ENCODE results near the gene ATRIP. TPM values are rescaled to one million over a fixed set of nuclear protein-coding genes. Genes with fewer than 3 reads are reported as not detected.

The ATRIP gene
- total and polyA plus RNA-seq, 2 of the 8 experiments (the other 6 are each of a cell fraction or from before 2014, with no cell fraction given): 18.5 to 20.2 TPM

GRCh38 chr3:48425281-48425812 lies 21.2 kb upstream of the ATRIP start:
- WGBS, 2 experiments (ENCODE audit: extremely low coverage in 1 of 2, insufficient coverage in 1 of 2, insufficient read length in 1 of 2, insufficient replicate concordance in 2 of 2, low coverage in 1 of 2, low lambda C conversion rate in 2 of 2, missing lambda C conversion rate in 1 of 2): 85% methylated on average over 10 of the region's 13 CpGs; no CpG with 5 or more reads in 1 of the 2 experiments
- Histone ChIP-seq H3K56ac (replicated peaks; ENCODE audit: insufficient read length, low read depth, low read length) (no peak overlapping the region), H4K8ac (ENCODE audit: extremely low read depth, insufficient read depth, low read length) (no peak overlapping the region), H2BK12ac (ENCODE audit: low read depth, low read length) (no peak overlapping the region), H3K79me1 (ENCODE audit: low read depth, low read length) (peaks cover 46% of the 10 kb centered on the region), H3K14ac (ENCODE audit: insufficient read length) (no peak overlapping the region), H3K4me1 (replicated peaks in 1 of 4; ENCODE audit: control insufficient read depth in 3 of 4, insufficient read depth in 4 of 4, low read length in 3 of 4) (peaks cover 3 to 34% (median 14%) of the 10 kb centered on the region in 4 experiments), H3K4me3 (ENCODE audit: extremely low read depth in 1 of 4, insufficient read depth in 2 of 4, low read depth in 3 of 4, low read length in 4 of 4) (no peak overlapping the region), H3K27ac (ENCODE audit: low read depth, low read length) (0 out of 2 replicates have a peak overlapping the region, but pooled peaks have one; percentile 16), H2BK15ac (ENCODE audit: low read length) (no peak overlapping the region), H3K4me2 (ENCODE audit: insufficient read depth in 1 of 2, low read depth in 2 of 2, low read length in 2 of 2) (no peak overlapping the region; a peak in 1 of 4 replicates), H3K4ac (replicated peaks; ENCODE audit: insufficient read length, low read depth, low read length) (no peak overlapping the region), H3K9ac (replicated peaks in 1 of 4; ENCODE audit: extremely low read depth in 1 of 4, low read depth in 3 of 4, low read length in 3 of 4) (peak overlapping the region in 1 of 4 experiments; percentile 20; a peak in 1 of 7 replicates), H3K36me3 (ENCODE audit: control insufficient read depth in 2 of 4, insufficient read depth in 4 of 4, low read length in 3 of 4) (peaks cover 5 to 11% (median 7%) of the 10 kb centered on the region in 4 experiments; a peak in 6 of 8 replicates), H3K79me2 (ENCODE audit: control insufficient read depth in 1 of 2, insufficient read depth in 2 of 2, low read length in 2 of 2) (peaks cover 32 to 72% of the 10 kb centered on the region in 2 experiments), H3K27me3 (replicated peaks in 1 of 4; ENCODE audit: control insufficient read depth in 3 of 4, extremely low read depth in 1 of 4, insufficient read depth in 3 of 4, low read length in 3 of 4) (no peaks in the 10 kb centered on the region), H2BK5ac (ENCODE audit: low read depth, low read length) (no peak overlapping the region; the same call in 1 of the 2 replicates), H4K5ac (ENCODE audit: insufficient read length, low read depth, low read length) (no peak overlapping the region), H3K23ac (ENCODE audit: insufficient read length) (no peak overlapping the region), H2AFZ (ENCODE audit: low read length) (no peak overlapping the region), H2BK120ac (replicated peaks; ENCODE audit: low read depth, low read length) (no peak overlapping the region), H2BK20ac (ENCODE audit: low read length) (no peak overlapping the region), H3K18ac (ENCODE audit: extremely low read depth, low read length) (no peak overlapping the region), H4K91ac (replicated peaks; ENCODE audit: insufficient read length, low read length) (no peak overlapping the region), H3K9me3 (ENCODE audit: insufficient read depth in 2 of 2, low read depth in 1 of 2, low read length in 1 of 2) (no peaks in the 10 kb centered on the region), H2AK5ac (ENCODE audit: low read depth, low read length) (no peak overlapping the region), H4K20me1 (replicated peaks in 1 of 2; ENCODE audit: control insufficient read depth in 1 of 2, insufficient read depth in 2 of 2, low read length in 2 of 2) (peaks cover 27 to 45% of the 10 kb centered on the region in 2 experiments), H3K23me2 (ENCODE audit: low read depth, low read length) (peaks cover 7% of the 10 kb centered on the region)
- no peak for TF ChIP-seq YY1 (IDR thresholded peaks at IDR 0.05; ENCODE audit: low read depth, low read length)
- TF ChIP-seq, protein P1, sequence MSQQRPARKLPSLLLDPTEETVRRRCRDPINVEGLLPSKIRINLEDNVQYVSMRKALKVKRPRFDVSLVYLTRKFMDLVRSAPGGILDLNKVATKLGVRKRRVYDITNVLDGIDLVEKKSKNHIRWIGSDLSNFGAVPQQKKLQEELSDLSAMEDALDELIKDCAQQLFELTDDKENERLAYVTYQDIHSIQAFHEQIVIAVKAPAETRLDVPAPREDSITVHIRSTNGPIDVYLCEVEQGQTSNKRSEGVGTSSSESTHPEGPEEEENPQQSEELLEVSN (IDR thresholded peaks at IDR 0.05): peak; percentile 80
- TF ChIP-seq, protein P2, sequence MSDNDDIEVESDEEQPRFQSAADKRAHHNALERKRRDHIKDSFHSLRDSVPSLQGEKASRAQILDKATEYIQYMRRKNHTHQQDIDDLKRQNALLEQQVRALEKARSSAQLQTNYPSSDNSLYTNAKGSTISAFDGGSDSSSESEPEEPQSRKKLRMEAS (IDR thresholded peaks at IDR 0.05): peak; percentile 43; the same call in 1 of the 2 replicates
- TF ChIP-seq CBX8 (IDR thresholded peaks at IDR 0.05; ENCODE audit: borderline replicate concordance, low read depth, low read length): no peak
- TF ChIP-seq BACH1 (IDR thresholded peaks at IDR 0.05; ENCODE audit: low read length): no peak
- no peak for TF ChIP-seq SIRT6 (IDR thresholded peaks at IDR 0.05; ENCODE audit: low read length)
- CTCF ChIA-PET (ENCODE audit: partially characterized antibody): interaction anchor here (0.6 to 2.9 kb wide), 3 partner anchors 9 to 24 kb away, joined by 3 to 28 read pairs (median 3); no protein-coding TSS in a partner anchor
- POLR2A ChIA-PET (ENCODE audit: partially characterized antibody): interaction anchor here (0.9 to 31.5 kb wide), 5 partner anchors 10 to 287 kb away, joined by 3 to 650 read pairs (median 88); partner anchors contain the start of genes ATRIP, CCDC51 and TMA7
- DNase-seq (ENCODE audit: low read depth in 1 of 2, low spot score in 2 of 2) (no peak), FAIRE-seq (no peak)

Data from H1 (cell line).